ENCODE results near the gene MPST. TPM values are rescaled to one million over a fixed set of nuclear protein-coding genes. Genes with fewer than 3 reads are reported as not detected.
"Not testable (repeated sequence)": the region's sequence is repeated elsewhere in the genome, so short reads cannot be mapped to it uniquely, and the experiment has no call there.

Gene MPST
- total RNA-seq, 2 donors from 2014 or later, result 102 to 116 TPM

GRCh38 chr22:36988075-36988832 lies 31.3 kb upstream of the MPST start:
- Histone ChIP-seq H3K27ac (no peak overlapping the region), H3K4me3 (no peak overlapping the region), H3K36me3 (no peaks in the 10 kb centered on the region), H3K27me3 (no peaks in the 10 kb centered on the region), H3K9me3 (peaks cover 8 to 12% of the 10 kb centered on the region in 2 donors), H3K4me1 (no peaks in the 10 kb centered on the region)
- no peak for DNase-seq (ENCODE audit: low spot score)
- no peak for TF ChIP-seq CTCF (IDR thresholded peaks at IDR 0.05)

GRCh38 chr22:36989012-36989411 lies 30.5 kb upstream of the MPST start:
- H3K36me3 ChIP-seq, H3K27ac ChIP-seq, H3K27me3 ChIP-seq: not testable (repeated sequence)

GRCh38 chr22:36990457-36990856 lies 29.1 kb upstream of the MPST start:
- no peak for TF ChIP-seq CTCF (IDR thresholded peaks at IDR 0.05)
- no peak for DNase-seq (ENCODE audit: low spot score)
- Histone ChIP-seq H3K36me3 (no peaks in the 10 kb centered on the region), H3K27ac (no peak overlapping the region), H3K4me3 (no peak overlapping the region), H3K4me1 (no peaks in the 10 kb centered on the region), H3K27me3 (no peaks in the 10 kb centered on the region), H3K9me3 (peaks cover 8 to 12% of the 10 kb centered on the region in 2 donors)

More at GRCh38 chr22:36989012-36989411, 30.5 kb upstream of the MPST start:
- H3K9me3 ChIP-seq, result peaks cover 8 to 12% of the 10 kb centered on the region in 2 donors
- not testable (repeated sequence) for H3K4me1 ChIP-seq; DNase-seq (ENCODE audit: low spot score); H3K4me3 ChIP-seq

- no peaks in the 10 kb centered on the region for H3K27me3 ChIP-seq
- no peak overlapping the region for H3K27ac ChIP-seq
- no peaks in the 10 kb centered on the region for H3K4me1 ChIP-seq
Observed at GRCh38 chr22:36991206-36991605, 28.3 kb upstream of the MPST start.

GRCh38 chr22:36997746-36998145 lies 21.8 kb upstream of the MPST start:
- Histone ChIP-seq H3K36me3 (no peaks in the 10 kb centered on the region), H3K4me1 (no peaks in the 10 kb centered on the region), H3K27me3 (no peaks in the 10 kb centered on the region), H3K9me3 (no peaks in the 10 kb centered on the region), H3K4me3 (no peak overlapping the region), H3K27ac (no peak overlapping the region)
- no peak for DNase-seq (ENCODE audit: low spot score)
- TF ChIP-seq CTCF (IDR thresholded peaks at IDR 0.05), result no peak

More at GRCh38 chr22:36991206-36991605, 28.3 kb upstream of the MPST start:
- H3K9me3 ChIP-seq, result peaks cover 2 to 5% of the 10 kb centered on the region in 2 donors
- no peak for TF ChIP-seq CTCF (IDR thresholded peaks at IDR 0.05)
- no peaks in the 10 kb centered on the region for H3K36me3 ChIP-seq
- no peak for DNase-seq (ENCODE audit: low spot score)
- H3K4me3 ChIP-seq, result no peak overlapping the region

- Histone ChIP-seq H3K27ac (no peak overlapping the region), H3K36me3 (no peaks in the 10 kb centered on the region), H3K4me3 (no peak overlapping the region), H3K4me1 (no peaks in the 10 kb centered on the region), H3K27me3 (no peaks in the 10 kb centered on the region), H3K9me3 (no peaks in the 10 kb centered on the region)
- no peak for TF ChIP-seq CTCF (IDR thresholded peaks at IDR 0.05)
- DNase-seq (ENCODE audit: low spot score), result no peak
Observed at GRCh38 chr22:36998620-36999351, 20.8 kb upstream of the MPST start.
